ENCODE data around the gene ADTRP.

DNA sequence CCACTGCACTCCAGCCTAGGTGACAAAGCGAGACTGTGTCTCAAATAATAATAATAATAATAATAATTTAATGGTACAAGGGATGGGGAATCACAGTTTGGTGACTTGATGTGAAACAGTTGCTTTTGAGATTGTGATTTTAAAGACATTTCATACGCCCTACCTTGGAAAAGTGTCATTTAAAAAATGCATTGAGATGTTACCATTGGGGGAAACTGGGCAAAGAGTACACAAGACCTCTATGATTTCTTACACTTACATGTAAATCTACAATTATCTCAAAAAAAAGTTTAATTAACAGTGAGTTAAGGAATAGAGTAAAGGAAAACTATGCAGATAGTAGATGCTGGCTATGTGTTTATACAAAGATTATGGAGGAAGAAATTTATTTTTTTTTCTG, 22.3 kb downstream of the ADTRP start:
- no peak for TF ChIP-seq POLR2A (IDR thresholded peaks at IDR 0.05)
- no peak for TF ChIP-seq POLR2AphosphoS5 (IDR thresholded peaks at IDR 0.05)
